HG03575 (cell line): ENCODE results near the gene CARS2.
"Not testable (repeated sequence)": the region's sequence is repeated elsewhere in the genome, so short reads cannot be mapped to it uniquely, and the experiment has no call there.

ENCODE experiments used
- ATAC-seq: cut with Tn5 transposase; IDR thresholded peaks from one replicate; pipeline ENCODE4 v1.9.1; 2021; ENCODE audit not compliant: unreplicated experiment, insufficient number of reproducible peaks, low FRiP score; ENCODE audit errors: extremely low read depth

The CARS2 gene

GRCh38 chr13:110687736-110688135 is 18.2 kb downstream of the CARS2 start:
- no peak for ATAC-seq

DNA sequence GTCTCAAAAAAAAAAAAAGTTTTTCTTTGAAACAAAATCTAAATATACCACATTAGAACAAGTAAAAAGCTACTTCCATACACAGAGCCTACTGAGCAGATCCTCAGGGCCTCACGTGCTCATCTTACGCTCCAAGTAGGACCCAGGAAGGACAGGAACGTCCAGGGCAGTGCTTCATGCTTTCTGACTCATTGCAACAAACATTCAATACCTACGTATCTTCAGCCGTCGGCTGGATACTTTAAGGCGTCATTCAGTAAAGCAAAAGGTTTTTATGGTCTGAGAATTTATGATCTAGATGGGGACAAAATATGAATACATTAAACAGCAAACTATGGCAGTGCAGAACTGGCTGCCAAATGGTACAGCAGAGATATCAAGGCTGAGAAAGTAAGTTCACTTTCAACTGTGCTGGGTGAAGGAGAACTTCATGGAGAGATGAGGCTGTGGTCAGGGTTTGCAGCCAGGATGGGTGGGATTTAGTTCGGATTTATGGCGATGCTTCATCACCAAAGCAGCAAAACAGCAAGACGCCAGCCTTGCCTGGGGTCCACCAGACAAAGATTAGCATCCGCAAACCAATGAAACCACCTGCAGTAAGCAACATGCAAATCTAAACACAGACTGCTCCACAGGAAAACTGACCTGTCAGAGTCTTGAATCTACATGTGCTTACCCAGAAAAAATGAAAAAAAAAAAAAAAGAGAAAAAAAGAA is 20.5 kb downstream of the CARS2 start:
- ATAC-seq = no peak

DNA sequence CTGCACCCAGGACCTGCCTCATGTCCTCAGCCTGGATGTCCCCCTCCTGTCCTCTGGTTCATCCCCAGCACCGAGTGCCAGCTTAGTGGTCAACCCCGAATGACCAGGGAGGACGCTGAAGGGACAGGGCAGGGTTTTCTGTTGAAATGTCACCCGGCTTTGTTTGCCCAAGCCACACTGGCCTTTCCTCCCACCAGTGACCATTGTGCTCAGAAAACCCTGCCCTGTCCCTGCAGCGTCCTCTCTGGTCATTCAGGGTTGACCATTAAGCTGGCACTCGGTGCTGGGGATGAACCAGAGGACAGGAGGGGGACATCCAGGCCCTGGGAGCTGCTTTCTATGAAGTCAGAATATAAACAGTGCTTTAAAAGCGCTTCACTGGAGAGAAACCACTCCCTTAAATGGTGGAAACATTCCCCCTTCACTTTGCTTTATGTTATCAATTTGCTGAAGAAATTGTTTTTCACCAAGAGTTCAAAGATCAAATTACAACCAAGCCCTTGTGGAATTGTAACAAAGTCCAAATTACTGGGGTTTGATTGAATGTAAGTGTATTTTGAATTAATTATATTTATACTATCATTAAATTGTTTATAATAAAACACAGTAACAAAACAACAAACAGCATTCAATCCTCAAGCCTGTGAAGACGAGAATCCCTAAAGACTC is 21.4 kb downstream of the CARS2 start:
- ATAC-seq = no peak

- no peak for ATAC-seq
Measured at GRCh38 chr13:110683921-110684320, 22.0 kb downstream of the CARS2 start.

DNA sequence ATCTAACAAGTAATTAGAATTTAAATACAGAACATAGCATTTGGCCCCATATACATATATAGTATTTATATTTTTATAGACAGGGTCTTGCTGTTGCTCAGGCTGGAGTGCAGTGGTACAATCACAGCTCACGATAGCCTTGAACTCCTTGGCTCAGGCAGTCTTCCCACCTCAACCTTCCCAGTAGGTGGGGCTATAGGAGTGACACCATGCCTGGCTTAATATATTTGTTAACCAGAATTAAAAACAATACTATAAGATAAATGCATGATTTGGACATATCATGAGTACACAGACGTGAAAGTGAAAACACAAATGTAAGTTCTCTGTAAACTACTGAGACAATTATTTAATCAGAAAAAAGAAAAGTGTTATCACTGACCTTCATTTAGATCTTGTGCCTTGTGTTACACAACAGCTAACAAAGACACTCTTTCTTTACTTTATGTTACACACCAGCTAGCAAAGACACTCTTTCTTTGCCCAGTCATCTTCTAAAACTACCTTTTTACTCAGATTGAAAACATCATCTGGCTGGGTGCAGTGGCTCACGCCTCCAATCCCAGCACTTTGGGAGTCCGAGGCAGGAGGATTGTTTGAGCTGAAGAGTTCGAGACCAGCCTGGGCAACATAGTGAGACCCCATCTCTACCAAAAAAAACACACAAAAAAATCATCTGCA is 22.6 kb downstream of the CARS2 start:
- no peak for ATAC-seq

DNA sequence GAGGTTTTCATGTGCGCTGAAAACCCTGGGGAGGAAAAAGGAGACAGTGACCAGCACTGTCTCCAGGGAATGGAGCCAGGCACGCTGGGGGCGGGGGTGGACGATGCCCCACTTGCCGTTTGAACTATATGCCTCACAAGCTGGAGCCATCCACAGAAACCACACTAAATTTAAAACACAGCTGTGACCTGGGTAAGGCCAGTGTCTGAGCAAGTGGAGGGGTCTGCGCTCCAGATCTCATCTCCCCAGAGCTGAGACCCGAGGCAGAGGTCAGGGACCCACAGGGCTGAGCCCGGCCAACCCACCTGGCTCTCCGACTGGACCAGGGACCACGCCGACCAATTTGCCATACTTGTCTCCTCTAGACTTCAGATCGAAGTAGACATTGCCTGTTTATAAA is 23.2 kb downstream of the CARS2 start:
- no peak for ATAC-seq

DNA sequence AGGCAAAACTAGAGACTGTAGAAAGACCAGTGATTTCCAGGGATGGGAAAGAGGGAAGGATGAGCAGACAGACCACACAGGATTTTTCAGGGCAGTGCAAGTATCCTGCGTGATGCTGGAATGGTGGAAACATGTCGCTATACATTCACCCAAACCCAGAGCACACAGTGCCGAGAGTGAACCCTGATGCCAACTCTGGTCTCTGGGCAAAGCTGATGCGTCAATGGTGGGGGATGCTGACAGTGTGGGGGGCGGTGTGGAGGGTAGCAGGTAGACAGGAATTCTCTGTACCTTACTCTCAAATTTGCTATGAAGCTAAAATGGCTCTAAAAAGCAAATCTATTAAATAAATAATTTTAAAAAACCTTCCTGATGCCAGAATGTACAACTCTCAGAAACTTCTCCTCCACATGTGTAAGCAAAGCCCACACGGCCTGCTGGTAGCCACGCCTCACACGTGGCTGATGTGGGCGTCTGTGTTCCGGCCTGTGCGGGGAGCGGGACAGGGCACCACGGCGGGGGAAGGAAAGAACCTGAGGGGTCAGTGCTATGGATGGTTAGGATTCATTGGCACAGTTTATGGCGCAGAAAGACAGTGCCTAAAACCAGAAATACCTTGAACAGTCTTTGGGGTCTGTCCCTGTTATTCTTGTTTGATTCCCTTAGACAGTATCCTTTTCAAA is 23.9 kb downstream of the CARS2 start:
- ATAC-seq = no peak

GRCh38 chr13:110680852-110681251 is 25.1 kb downstream of the CARS2 start:
- ATAC-seq = no peak

DNA sequence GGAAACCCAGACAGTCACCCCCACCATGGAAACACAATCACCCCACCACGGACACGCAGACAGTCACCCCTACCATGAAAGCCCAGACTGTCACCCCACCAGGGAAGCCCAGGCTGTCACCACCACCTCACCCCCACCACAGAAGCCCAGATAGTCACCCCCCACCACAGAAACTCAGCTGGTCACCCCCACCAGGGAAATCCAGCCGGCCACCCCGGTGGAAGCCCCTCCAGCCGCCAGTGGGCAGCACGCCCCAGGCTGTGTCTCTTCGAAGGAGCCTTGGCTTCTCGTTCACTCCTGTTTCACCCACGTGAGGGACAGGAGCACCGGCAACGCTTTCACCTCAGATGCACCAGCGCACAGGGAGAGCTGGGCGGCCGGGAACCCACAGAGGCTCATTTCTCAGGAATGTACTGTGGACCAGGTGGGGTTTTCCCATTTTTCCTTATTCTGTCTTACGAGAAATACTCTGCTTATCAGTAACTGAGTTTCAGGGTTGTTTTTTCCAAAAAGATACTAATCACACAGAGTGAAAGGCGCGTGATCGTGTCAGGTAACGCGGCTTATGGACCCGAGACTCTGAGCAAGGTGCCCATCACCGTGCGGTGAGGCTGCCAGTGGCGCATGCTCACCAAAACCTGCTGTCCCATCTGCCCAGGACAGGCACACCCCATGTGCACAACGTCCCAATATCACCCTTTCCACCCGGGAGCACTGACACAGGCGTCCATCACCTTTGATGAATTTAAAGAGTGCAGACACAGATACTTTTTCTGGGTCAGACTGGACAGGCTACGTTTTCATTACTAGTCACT is 28.0 kb downstream of the CARS2 start:
- ATAC-seq = no peak

DNA sequence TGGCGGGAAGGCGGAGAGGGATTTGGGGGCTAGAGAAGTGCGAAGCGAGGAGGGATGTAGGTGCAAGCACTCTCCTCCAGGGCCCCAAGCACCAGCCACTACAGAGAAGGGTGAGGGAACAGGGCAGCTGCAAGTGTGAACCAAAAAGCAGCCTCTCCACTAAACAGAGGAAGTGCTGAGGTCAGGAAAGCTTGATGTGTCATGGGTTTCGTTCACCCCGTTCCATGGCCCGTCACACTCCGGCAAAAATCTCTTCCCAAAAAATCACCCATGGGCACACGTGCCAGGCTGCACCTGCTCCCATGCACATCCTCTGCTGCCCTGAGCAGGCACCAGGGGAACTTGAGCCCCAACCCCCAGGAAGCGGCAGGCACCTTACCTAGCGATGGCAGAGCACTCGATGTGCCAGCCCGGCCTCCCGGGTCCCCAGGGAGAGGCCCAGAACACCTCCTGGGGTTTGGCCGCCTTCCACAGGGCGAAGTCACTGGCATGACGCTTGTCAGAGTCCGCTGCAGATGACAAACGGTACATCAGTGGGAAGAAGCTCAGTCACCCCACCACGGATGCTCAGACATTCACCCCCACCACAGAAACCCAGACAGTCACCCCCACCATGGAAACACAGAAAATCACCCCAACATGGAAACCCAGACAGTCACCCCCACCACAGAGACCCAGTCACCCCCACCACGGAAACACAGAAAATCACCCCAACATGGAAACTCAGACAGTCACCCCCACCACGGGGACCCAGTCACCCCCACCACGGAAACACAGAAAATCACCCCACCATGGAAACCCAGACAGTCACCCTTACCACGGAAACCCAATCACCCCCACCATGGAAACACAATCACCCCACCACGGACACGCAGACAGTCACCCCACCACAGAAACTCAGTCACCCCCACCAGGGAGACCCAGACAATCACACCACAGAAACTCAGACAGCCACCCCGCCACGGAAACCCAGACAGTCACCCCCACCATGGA is 29.0 kb downstream of the CARS2 start:
- ATAC-seq = peak; percentile 68

- not testable (repeated sequence) for ATAC-seq
Measured at GRCh38 chr13:110669814-110670213, 36.1 kb downstream of the CARS2 start.

- ATAC-seq = no peak
Measured at GRCh38 chr13:110669036-110669435, 36.9 kb downstream of the CARS2 start.

- no peak for ATAC-seq
Measured at GRCh38 chr13:110666255-110666533, 39.7 kb downstream of the CARS2 start.

- ATAC-seq = no peak
Measured at GRCh38 chr13:110665491-110666254, 40.2 kb downstream of the CARS2 start.

DNA sequence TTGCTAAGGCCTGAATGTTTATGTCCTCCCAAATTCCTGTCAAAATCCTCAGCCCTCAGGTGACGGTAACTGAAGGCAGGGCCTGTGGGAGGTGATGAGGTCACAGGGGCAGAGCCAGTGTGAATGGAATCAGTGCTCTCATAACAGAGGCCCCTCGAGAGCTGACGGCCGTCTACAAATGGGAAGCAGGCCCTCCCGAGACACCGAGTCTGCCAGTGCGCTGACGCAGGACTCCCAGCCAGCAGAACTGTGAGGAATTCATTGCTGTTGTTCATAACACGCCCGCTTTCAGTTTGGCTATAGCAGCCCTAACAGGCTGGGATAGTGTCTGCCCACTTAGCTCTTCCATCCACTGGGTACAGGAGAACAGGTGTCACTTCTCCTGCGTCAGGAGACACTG is 41.2 kb downstream of the CARS2 start:
- ATAC-seq = no peak

GRCh38 chr13:110664041-110664440 is 41.9 kb downstream of the CARS2 start:
- ATAC-seq = no peak

DNA sequence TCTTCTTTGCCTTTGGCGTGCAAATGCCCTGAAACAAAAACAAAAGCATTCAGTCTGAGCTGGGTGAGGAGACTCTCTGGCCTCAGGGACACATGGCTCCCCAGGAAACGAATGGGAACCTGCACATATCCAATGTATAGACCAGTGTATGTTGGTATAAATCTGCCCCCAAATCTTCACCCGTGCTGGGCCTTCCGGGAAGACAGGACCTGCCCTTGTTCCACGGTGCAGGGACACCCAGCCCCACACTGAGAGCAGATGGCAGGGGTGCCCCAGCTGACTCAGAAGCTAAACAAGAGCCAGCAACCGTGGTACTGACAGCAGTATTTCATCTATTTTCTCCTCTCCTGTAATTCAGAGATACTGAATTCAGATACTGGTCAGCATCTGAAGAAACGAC is 42.4 kb downstream of the CARS2 start:
- no peak for ATAC-seq
